Adipocyte (in vitro differentiated cells): ENCODE measurements around the gene APPL2.
"Not testable (repeated sequence)": the region's sequence is repeated elsewhere in the genome, so short reads cannot be mapped to it uniquely, and the experiment has no call there.

ENCODE experiments used
- DNase-seq: peaks from one replicate; pipeline ENCODE4 v3.0.0-alpha.2; 2015; ENCODE audit warnings: low read depth
- H3K27me3 ChIP-seq: replicated peaks from 2 replicates; pipeline ENCODE4 v1.7.0; 2013; ENCODE audit warnings: mild to moderate bottlenecking, low read length, moderate library complexity; ENCODE audit not compliant: control insufficient read depth, insufficient read depth
- H3K36me3 ChIP-seq: 2 replicates; pipeline ENCODE4 v1.7.0; 2013; ENCODE audit warnings: low read length, mild to moderate bottlenecking, moderate library complexity; ENCODE audit not compliant: control insufficient read depth, insufficient read depth, severe bottlenecking
- H3K4me1 ChIP-seq: 2 replicates; pipeline ENCODE4 v1.7.0; 2013; ENCODE audit warnings: mild to moderate bottlenecking, low read length, moderate library complexity; ENCODE audit not compliant: control insufficient read depth, insufficient read depth
- H3K4me3 ChIP-seq: 2 replicates; pipeline ENCODE4 v1.7.0; 2013; ENCODE audit warnings: mild to moderate bottlenecking, low read length, moderate library complexity
- H3K9ac ChIP-seq: 2 replicates; pipeline ENCODE4 v1.7.0; 2013; ENCODE audit warnings: mild to moderate bottlenecking, low read length, moderate library complexity
- H3K9me3 ChIP-seq: 2 replicates; pipeline ENCODE4 v1.7.0; 2013; ENCODE audit warnings: mild to moderate bottlenecking, low read length, moderate library complexity; ENCODE audit not compliant: control insufficient read depth

Gene APPL2

DNA sequence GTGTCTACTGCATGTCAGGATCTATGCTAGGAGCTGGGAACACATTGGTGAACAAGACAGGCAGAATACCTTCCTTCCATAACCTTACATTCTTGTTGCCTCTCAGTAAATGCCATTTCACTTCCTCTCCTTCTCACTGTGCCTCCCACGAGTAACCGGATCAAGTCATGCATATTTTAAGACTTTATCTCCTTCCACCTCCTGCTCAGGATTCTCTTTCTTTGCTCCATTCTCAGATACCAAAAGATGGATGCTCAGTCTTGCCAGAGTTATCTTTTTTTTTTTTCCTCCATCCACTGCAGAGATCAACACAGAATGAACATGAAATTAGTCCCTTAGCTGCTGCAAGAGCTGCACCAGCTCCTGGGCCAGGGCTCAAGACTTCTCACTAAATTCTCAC is 20.0 kb upstream of the APPL2 start:
- no peaks in the 10 kb centered on the region for H3K9me3 ChIP-seq
- no peaks in the 10 kb centered on the region for H3K27me3 ChIP-seq
- H3K9ac ChIP-seq: peak overlapping the region; percentile 89
- DNase-seq: no peak
- peaks cover 68% of the 10 kb centered on the region for H3K4me1 ChIP-seq
- H3K36me3 ChIP-seq: no peaks in the 10 kb centered on the region
- no peak overlapping the region for H3K4me3 ChIP-seq

DNA sequence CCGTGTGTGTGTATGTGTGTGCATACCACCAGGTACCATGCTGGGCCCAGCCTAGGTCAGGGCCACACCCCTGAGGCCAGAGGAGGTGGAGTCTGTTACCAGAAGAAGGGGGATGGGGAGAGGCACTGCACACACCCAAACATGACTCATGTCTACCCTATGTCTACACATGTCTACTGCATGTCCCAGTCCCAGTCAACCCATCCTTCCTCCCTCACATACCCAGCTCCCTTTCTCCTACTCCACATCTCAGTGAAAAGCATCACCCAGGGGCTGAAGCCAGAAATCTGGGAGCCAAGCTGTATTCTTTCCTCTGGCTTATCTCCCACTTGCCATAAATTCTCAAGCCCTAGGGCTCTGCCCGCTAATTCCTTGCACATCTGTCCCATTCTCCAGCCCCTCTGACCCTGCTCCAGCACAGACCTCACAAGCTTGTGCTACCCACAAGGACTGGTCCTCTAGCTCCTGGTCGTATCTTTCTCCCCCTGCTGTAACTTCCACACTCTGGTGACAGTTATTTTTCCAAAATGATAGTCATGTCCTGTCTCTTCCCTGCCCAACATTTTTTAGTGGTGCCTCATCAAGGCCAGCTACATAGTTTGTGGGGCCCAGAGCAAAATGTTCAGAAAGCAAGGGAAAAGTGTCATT is 18.0 kb upstream of the APPL2 start:
- no peaks in the 10 kb centered on the region for H3K9me3 ChIP-seq
- H3K27me3 ChIP-seq: no peaks in the 10 kb centered on the region

DNA sequence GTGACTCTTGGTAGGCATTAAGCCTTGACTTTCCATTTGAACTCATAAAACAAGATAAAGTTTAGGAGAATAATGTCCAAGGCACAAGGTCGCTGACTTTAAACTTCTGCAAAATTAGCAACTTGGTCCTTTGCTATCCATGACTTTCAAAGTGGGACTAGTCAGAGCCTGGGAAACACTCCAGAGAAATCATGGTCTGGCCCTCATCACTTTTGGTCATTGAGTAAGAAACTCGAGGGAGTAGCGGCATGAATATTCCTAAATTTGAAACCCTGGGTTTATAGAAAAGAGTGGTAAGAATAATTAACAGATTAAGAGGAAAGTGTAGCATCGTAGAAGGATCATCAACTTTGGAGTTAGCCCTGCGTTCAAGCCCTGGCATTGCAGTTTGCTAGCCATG is 16.9 kb upstream of the APPL2 start:
- peaks cover 60% of the 10 kb centered on the region for H3K4me1 ChIP-seq
- peak overlapping the region; percentile 28 for H3K4me3 ChIP-seq
- no peaks in the 10 kb centered on the region for H3K9me3 ChIP-seq
- no peaks in the 10 kb centered on the region for H3K36me3 ChIP-seq
- no peaks in the 10 kb centered on the region for H3K27me3 ChIP-seq
- no peak for DNase-seq
- peak overlapping the region; percentile 89 for H3K9ac ChIP-seq

More for the DNA sequence above, 18.0 kb upstream of the APPL2 start:
- peak; percentile 79 for DNase-seq
- Histone ChIP-seq H3K4me1 (peaks cover 68% of the 10 kb centered on the region), H3K9ac (peak overlapping the region; percentile 89), H3K36me3 (no peaks in the 10 kb centered on the region), H3K4me3 (peak overlapping the region; percentile 28)

DNA sequence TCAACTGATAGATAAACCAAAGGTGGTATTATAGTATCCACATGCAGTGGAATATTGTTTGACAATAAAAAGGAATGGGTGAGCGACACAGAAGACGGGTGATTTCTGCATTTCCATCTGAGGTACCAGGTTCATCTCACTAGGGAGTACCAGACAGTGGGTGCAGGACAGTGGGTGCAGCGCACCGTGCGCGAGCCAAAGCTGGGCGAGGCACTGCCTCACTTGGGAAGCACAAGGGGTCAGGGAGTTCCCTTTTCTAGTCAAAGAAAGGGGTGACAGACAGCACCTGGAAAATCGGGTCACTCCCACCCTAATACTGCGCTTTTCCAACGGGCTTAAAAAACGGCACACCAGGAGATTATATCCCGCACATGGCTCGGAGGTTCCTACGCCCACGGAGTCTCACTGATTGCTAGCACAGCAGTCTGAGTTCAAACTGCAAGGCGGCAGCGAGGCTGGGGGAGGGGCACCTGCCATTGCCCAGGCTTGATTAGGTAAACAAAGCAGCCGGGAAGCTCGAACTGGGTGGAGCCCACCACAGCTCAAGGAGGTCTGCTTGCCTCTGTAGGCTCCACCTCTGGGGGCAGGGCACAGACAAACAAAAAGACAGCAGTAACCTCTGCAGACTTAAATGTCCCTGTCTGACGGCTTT is 9.9 kb upstream of the APPL2 start:
- H3K4me3 ChIP-seq: not testable (repeated sequence)

DNA sequence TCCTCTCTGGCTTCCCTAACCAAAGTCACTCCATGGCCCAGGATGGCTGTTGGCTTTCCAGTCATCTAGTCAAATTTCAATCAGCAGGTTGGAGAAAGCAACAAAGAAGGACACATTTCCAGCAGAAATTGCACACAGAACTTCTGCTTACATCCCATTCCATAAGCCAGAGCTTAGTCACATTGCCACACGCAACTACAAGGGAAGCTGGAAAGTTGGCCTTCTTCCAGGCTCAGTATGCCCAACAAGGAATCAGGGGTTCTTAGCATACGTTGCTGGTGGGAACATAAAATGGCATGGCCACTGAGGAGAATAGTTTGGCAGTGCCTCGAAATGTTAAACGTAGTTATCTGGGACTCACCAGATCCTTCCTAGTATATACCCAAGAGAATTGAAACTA is 9.3 kb upstream of the APPL2 start:
- Histone ChIP-seq H3K9ac (no peak overlapping the region), H3K27me3 (no peaks in the 10 kb centered on the region), H3K9me3 (no peaks in the 10 kb centered on the region), H3K36me3 (no peaks in the 10 kb centered on the region), H3K4me1 (no peaks in the 10 kb centered on the region), H3K4me3 (no peak overlapping the region)
- no peak for DNase-seq

More for the DNA sequence above, 9.9 kb upstream of the APPL2 start:
- H3K27me3 ChIP-seq, H3K36me3 ChIP-seq, DNase-seq, H3K4me1 ChIP-seq, H3K9ac ChIP-seq, H3K9me3 ChIP-seq: not testable (repeated sequence)

DNA sequence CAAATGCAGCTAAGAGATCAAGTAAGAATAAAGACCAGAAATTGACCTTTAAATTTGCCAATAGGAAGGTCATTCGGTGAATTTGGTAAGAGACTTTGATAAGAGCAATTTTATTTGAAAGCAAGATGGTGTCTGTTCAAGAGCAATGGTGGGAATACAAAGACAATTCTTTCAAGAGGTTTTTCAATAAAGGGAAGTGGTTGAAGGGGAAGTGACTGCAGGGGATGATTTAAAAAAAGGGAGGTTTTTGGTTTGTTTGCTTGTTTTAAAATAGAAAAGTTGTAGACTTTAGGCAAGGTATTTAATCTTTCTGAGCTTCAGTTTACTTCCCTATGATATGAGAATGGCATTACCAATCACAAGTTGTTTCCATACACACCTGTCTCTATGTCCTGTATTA is 4.3 kb upstream of the APPL2 start:
- DNase-seq: no peak
- no peak overlapping the region for H3K4me3 ChIP-seq

DNA sequence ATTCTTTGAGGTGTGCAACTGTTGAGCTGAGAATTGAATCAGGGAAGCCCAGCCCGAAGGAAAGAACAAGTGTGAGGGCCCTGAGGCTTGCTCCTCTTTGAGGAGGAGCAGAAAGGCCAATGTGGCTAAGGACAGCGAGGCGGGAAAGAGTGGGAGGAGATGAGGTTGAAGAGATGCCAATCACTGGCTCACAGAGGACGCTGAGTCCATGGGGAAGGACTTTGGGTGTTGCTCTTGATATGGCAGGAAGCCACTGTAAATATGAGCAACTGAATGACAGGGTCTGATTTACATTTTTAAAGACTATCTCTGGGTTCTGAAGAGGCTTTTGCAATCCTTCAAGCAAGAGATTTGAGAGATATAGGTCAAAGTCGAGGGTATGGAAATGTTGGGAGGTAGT is 3.3 kb upstream of the APPL2 start:
- Histone ChIP-seq H3K9ac (no peak overlapping the region), H3K4me3 (no peak overlapping the region), H3K36me3 (no peaks in the 10 kb centered on the region), H3K27me3 (no peaks in the 10 kb centered on the region), H3K4me1 (peaks cover 8% of the 10 kb centered on the region), H3K9me3 (no peaks in the 10 kb centered on the region)
- no peak for DNase-seq

More for the DNA sequence above, 4.3 kb upstream of the APPL2 start:
- Histone ChIP-seq H3K9me3 (no peaks in the 10 kb centered on the region), H3K9ac (no peak overlapping the region), H3K27me3 (no peaks in the 10 kb centered on the region), H3K36me3 (no peaks in the 10 kb centered on the region), H3K4me1 (peaks cover 5% of the 10 kb centered on the region)

DNA sequence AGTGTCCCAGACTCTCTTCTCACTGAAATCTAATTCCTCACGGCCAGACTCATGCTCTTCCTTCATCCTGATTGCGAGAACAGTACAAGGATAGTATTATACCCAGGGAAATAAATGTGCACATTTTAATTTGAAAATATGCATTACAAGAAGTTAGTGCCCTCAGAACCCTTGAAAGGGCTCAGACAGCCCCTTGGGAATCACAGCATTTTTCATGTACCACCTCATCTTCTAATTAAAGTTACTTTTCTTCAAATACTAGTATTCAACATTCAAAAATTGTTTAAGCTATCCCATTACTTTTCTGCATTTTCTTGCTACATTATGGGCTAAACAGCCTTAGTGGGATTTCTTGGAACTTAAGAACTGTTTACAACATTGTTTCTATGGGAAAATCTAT is 1.7 kb upstream of the APPL2 start:
- Histone ChIP-seq H3K9me3 (no peaks in the 10 kb centered on the region), H3K36me3 (no peaks in the 10 kb centered on the region), H3K9ac (no peak overlapping the region), H3K4me1 (peaks cover 23% of the 10 kb centered on the region), H3K4me3 (no peak overlapping the region), H3K27me3 (no peaks in the 10 kb centered on the region)
- DNase-seq: no peak

DNA sequence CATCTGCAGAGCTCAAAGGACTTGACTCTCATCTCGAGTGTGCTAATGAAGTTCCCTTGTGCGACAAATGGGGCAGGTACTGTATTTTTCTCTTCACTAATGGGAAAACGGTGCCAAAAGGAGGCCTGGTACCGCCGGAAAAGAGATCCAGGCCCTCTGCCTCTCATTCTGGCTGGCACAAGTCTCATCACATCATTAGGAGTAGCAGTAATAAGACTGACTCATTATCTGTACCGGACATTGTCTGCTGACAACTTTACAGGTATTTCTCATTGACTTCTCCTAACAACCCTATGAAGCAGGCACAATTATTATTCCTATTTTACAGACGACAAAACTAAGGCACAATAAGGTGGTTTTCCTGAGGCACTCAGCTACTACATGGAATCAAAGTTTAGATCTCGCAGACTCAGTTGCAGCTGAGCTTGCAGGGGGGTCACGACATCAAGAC is 668 bp downstream of the APPL2 start:
- Histone ChIP-seq H3K36me3 (peaks cover 11% of the 10 kb centered on the region), H3K4me1 (peaks cover 46% of the 10 kb centered on the region), H3K9ac (peak overlapping the region; percentile 99), H3K9me3 (no peaks in the 10 kb centered on the region), H3K4me3 (peak overlapping the region; percentile 98), H3K27me3 (no peaks in the 10 kb centered on the region)
- peak; percentile 51 for DNase-seq

DNA sequence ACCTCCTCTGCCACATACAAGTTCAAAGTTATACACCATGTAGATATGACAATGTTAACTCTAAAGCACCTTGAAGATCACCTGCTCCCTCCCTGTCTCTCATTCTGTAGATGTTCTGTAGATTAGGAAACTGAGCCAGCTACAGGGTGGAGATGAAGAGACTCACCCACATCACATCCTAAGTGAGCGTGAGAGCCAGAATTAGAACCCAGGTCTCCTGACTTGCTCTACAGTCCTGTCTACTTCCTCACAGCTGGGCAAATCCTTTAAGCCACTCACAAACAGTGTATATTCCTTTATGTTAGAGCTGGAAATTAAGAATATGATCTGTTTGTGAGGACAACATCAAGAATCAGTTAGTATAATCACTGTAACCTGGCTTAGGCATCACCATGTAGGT is 1.8 kb downstream of the APPL2 start:
- peak overlapping the region; percentile 98 for H3K4me3 ChIP-seq
- H3K27me3 ChIP-seq: no peaks in the 10 kb centered on the region
- H3K36me3 ChIP-seq: peaks cover 11% of the 10 kb centered on the region
- H3K9me3 ChIP-seq: no peaks in the 10 kb centered on the region
- DNase-seq: no peak
- peaks cover 57% of the 10 kb centered on the region for H3K4me1 ChIP-seq
- H3K9ac ChIP-seq: peak overlapping the region; percentile 99

DNA sequence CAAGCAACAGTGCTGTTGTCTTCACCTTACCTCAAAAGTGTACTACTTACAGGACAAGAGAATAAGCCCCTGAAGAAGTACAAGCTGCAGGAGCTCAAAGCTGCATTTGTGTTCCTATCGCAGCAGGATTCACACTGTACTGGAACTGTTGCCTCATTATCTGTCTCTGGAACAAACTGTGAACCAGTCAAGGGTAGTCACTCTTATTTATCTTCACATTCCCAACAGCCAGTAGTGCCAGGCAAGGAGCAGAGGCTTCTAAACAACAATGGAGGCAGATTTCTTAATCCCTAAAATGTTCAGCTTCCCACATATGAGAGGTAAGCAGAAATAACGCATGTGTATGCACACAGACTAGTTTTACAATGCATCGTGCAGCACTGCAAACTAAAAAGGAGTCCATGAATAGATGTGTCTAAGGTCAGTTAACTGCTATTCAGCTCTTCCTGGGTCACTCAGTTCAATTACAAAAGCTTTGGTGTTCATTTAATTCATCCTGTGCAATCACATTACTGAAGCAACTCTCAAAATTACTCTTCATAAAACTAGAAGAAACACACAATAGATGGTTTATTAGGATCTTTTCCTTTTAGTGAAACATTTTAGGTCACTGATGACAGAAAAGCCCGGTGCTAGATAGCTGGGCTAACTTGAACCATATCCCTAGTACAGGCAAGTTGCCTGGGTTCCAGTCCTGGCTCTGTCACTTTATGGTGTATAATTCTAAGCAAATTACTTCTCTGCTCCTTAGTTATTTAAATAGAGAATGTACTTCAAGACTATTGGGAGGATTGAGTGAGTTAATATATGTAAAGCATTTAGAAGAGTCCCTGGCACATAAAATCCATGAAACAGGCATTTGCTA is 2.7 kb downstream of the APPL2 start:
- no peak for DNase-seq
- Histone ChIP-seq H3K27me3 (no peaks in the 10 kb centered on the region), H3K4me1 (peaks cover 66% of the 10 kb centered on the region), H3K4me3 (peak overlapping the region; percentile 98), H3K9me3 (no peaks in the 10 kb centered on the region), H3K9ac (peak overlapping the region; percentile 99), H3K36me3 (peaks cover 13% of the 10 kb centered on the region)
